KMS-11 (cell line): ENCODE data around the gene KIF5C.

Experiments
- H2AFZ ChIP-seq: fragments of 200-600 bp; sonication (generic); 2 replicates; pipeline ENCODE4 v1.6.1; 2016; ENCODE audit warnings: antibody characterized with exemption, mixed run types, low read depth
- H3K27ac ChIP-seq: fragments of 200-600 bp; sonication (generic); 2 replicates; pipeline ENCODE4 v1.6.1; 2016; ENCODE audit warnings: mild to moderate bottlenecking, mixed run types
- H3K27me3 ChIP-seq: fragments of 200-600 bp; sonication (generic); 2 replicates; pipeline ENCODE4 v1.6.1; 2017; ENCODE audit warnings: mild to moderate bottlenecking, low read depth, mixed run types, moderate library complexity; ENCODE audit not compliant: insufficient read depth
- H3K36me3 ChIP-seq: fragments of 200-600 bp; sonication (generic); 2 replicates; pipeline ENCODE4 v1.6.1; 2017; ENCODE audit warnings: mild to moderate bottlenecking, mixed run types; ENCODE audit not compliant: insufficient read depth
- H3K4me1 ChIP-seq: fragments of 200-600 bp; sonication (generic); 2 replicates; pipeline ENCODE4 v1.6.1; 2016; ENCODE audit warnings: mild to moderate bottlenecking, low read depth, mixed run types; ENCODE audit not compliant: poor library complexity, severe bottlenecking
- H3K4me2 ChIP-seq: fragments of 200-600 bp; sonication (generic); 2 replicates; pipeline ENCODE4 v1.7.0; 2016; ENCODE audit warnings: mild to moderate bottlenecking, mixed run types
- H3K4me3 ChIP-seq: fragments of 200-600 bp; sonication (generic); IDR thresholded peaks from 2 replicates; pipeline ENCODE4 v1.6.1; 2017; ENCODE audit warnings: low read depth, low read length, mixed read lengths; ENCODE audit not compliant: insufficient read depth
- H3K79me2 ChIP-seq: fragments of 200-600 bp; sonication (generic); 2 replicates; pipeline ENCODE4 v1.6.1; 2016; ENCODE audit warnings: low read depth, mixed run types; ENCODE audit not compliant: insufficient read depth
- H3K9ac ChIP-seq: fragments of 200-600 bp; sonication (generic); 2 replicates; pipeline ENCODE4 v1.6.1; 2016; ENCODE audit warnings: mild to moderate bottlenecking, mixed run types
- H4K20me1 ChIP-seq: fragments of 200-600 bp; sonication (generic); 2 replicates; pipeline ENCODE4 v1.6.1; 2016; ENCODE audit warnings: mild to moderate bottlenecking, mixed run types; ENCODE audit not compliant: insufficient read depth
- CTCF ChIP-seq: fragments of 200-600 bp; sonication (generic); conservative IDR thresholded peaks from 2 replicates; pipeline ENCODE4 v1.6.1; 2017; ENCODE audit warnings: low read depth, mild to moderate bottlenecking, antibody characterized with exemption, low read length, moderate library complexity, mixed read lengths

Gene KIF5C

GRCh38 chr2:148994341-148994740 lies 119.3 kb downstream of the KIF5C start:
- H3K4me3 ChIP-seq, result no peak overlapping the region
- no peaks in the 10 kb centered on the region for H3K27me3 ChIP-seq
- no peak overlapping the region for H3K4me2 ChIP-seq
- H3K79me2 ChIP-seq, result no peaks in the 10 kb centered on the region
- no peaks in the 10 kb centered on the region for H3K4me1 ChIP-seq
- no peak for TF ChIP-seq CTCF
- H3K9ac ChIP-seq, result no peak overlapping the region
- no peaks in the 10 kb centered on the region for H3K36me3 ChIP-seq
- no peak overlapping the region for H2AFZ ChIP-seq
- no peak overlapping the region for H3K27ac ChIP-seq
- no peaks in the 10 kb centered on the region for H4K20me1 ChIP-seq

GRCh38 chr2:148996805-148997204 lies 121.8 kb downstream of the KIF5C start:
- no peak overlapping the region for H2AFZ ChIP-seq
- TF ChIP-seq CTCF, result no peak
- no peak overlapping the region for H3K9ac ChIP-seq
- H4K20me1 ChIP-seq, result no peaks in the 10 kb centered on the region
- H3K4me1 ChIP-seq, result no peaks in the 10 kb centered on the region
- no peaks in the 10 kb centered on the region for H3K36me3 ChIP-seq
- H3K27ac ChIP-seq, result no peak overlapping the region
- no peak overlapping the region for H3K4me3 ChIP-seq
- H3K27me3 ChIP-seq, result no peaks in the 10 kb centered on the region
- no peak overlapping the region for H3K4me2 ChIP-seq
- no peaks in the 10 kb centered on the region for H3K79me2 ChIP-seq

GRCh38 chr2:148998165-148998830 lies 123.3 kb downstream of the KIF5C start:
- Histone ChIP-seq H3K79me2 (no peaks in the 10 kb centered on the region), H4K20me1 (no peaks in the 10 kb centered on the region), H3K4me1 (no peaks in the 10 kb centered on the region), H2AFZ (no peak overlapping the region), H3K27ac (no peak overlapping the region), H3K27me3 (no peaks in the 10 kb centered on the region), H3K4me3 (no peak overlapping the region), H3K4me2 (no peak overlapping the region), H3K36me3 (no peaks in the 10 kb centered on the region), H3K9ac (no peak overlapping the region)
- no peak for TF ChIP-seq CTCF

- Histone ChIP-seq H3K27ac (no peak overlapping the region), H3K4me2 (no peak overlapping the region), H3K36me3 (no peaks in the 10 kb centered on the region), H3K79me2 (no peaks in the 10 kb centered on the region), H3K9ac (no peak overlapping the region), H2AFZ (no peak overlapping the region), H3K4me1 (no peaks in the 10 kb centered on the region), H3K4me3 (no peak overlapping the region), H4K20me1 (no peaks in the 10 kb centered on the region), H3K27me3 (no peaks in the 10 kb centered on the region)
- TF ChIP-seq CTCF, result no peak
Measured at GRCh38 chr2:148998831-148999200, 123.8 kb downstream of the KIF5C start.
